Activated CD4-positive, CD25-positive, alpha-beta regulatory T cell treated with anti-CD3 and anti-CD28 coated beads, Interleukin-2, amount 50 U/mL, for 16 hours (primary cell): ENCODE measurements around the gene UGT8.
"Not testable (repeated sequence)": the region's sequence is repeated elsewhere in the genome, so short reads cannot be mapped to it uniquely, and the experiment has no call there.

Source experiments
- DNase-seq: peaks from one replicate; pipeline ENCODE4 v3.0.0-alpha.2; 2020; ENCODE audit warnings: low read depth, low spot score

UGT8 gene

GRCh38 chr4:114603497-114603896 is 4.9 kb downstream of the UGT8 start:
- DNase-seq, result no peak

GRCh38 chr4:114606245-114606644 is 7.6 kb downstream of the UGT8 start:
- no peak for DNase-seq

- no peak for DNase-seq
Observed at GRCh38 chr4:114607056-114607455, 8.4 kb downstream of the UGT8 start.

GRCh38 chr4:114613560-114613959 is 15.0 kb downstream of the UGT8 start:
- no peak for DNase-seq

- no peak for DNase-seq
Observed at GRCh38 chr4:114615435-114615834, 16.8 kb downstream of the UGT8 start.

GRCh38 chr4:114616036-114616435 is 17.4 kb downstream of the UGT8 start:
- not testable (repeated sequence) for DNase-seq

- DNase-seq, result no peak
Observed at GRCh38 chr4:114626196-114626595, 27.6 kb downstream of the UGT8 start.

GRCh38 chr4:114636192-114636935 is 37.8 kb downstream of the UGT8 start:
- no peak for DNase-seq

- DNase-seq, result no peak
Observed at GRCh38 chr4:114642173-114642780, 43.7 kb downstream of the UGT8 start.

- no peak for DNase-seq
Observed at GRCh38 chr4:114649908-114650307, 51.3 kb downstream of the UGT8 start.

GRCh38 chr4:114653675-114654074 is 55.1 kb downstream of the UGT8 start:
- no peak for DNase-seq

- DNase-seq, result no peak
Observed at GRCh38 chr4:114654592-114654991, 56.0 kb downstream of the UGT8 start.

GRCh38 chr4:114658179-114658578 is 59.6 kb downstream of the UGT8 start:
- no peak for DNase-seq

- no peak for DNase-seq
Observed at GRCh38 chr4:114658776-114659175, 60.2 kb downstream of the UGT8 start.

- DNase-seq, result no peak
Observed at GRCh38 chr4:114659386-114660008, 60.9 kb downstream of the UGT8 start.

- DNase-seq, result no peak
Observed at GRCh38 chr4:114663083-114663482, 64.5 kb downstream of the UGT8 start.

- no peak for DNase-seq
Observed at GRCh38 chr4:114668577-114668976, 70.0 kb downstream of the UGT8 start.

GRCh38 chr4:114670733-114671132 is 72.1 kb downstream of the UGT8 start:
- not testable (repeated sequence) for DNase-seq

GRCh38 chr4:114673306-114673705 is 74.7 kb downstream of the UGT8 start:
- DNase-seq, result no peak

GRCh38 chr4:114674080-114674479 is 75.5 kb downstream of the UGT8 start:
- DNase-seq, result no peak

GRCh38 chr4:114677346-114677979 is 78.9 kb downstream of the UGT8 start:
- no peak for DNase-seq

- DNase-seq, result no peak
Observed at GRCh38 chr4:114684462-114684861, 85.9 kb downstream of the UGT8 start.
